GM18907 (cell line): Measurements from ENCODE around the gene METTL2B.

Source experiments
- ATAC-seq: cut with Tn5 transposase; IDR thresholded peaks from one replicate; pipeline ENCODE4 v1.9.1; 2021; ENCODE audit warnings: mild to moderate bottlenecking, moderate library complexity; ENCODE audit not compliant: unreplicated experiment

METTL2B gene, protein sequence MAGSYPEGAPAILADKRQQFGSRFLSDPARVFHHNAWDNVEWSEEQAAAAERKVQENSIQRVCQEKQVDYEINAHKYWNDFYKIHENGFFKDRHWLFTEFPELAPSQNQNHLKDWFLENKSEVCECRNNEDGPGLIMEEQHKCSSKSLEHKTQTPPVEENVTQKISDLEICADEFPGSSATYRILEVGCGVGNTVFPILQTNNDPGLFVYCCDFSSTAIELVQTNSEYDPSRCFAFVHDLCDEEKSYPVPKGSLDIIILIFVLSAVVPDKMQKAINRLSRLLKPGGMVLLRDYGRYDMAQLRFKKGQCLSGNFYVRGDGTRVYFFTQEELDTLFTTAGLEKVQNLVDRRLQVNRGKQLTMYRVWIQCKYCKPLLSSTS

DNA sequence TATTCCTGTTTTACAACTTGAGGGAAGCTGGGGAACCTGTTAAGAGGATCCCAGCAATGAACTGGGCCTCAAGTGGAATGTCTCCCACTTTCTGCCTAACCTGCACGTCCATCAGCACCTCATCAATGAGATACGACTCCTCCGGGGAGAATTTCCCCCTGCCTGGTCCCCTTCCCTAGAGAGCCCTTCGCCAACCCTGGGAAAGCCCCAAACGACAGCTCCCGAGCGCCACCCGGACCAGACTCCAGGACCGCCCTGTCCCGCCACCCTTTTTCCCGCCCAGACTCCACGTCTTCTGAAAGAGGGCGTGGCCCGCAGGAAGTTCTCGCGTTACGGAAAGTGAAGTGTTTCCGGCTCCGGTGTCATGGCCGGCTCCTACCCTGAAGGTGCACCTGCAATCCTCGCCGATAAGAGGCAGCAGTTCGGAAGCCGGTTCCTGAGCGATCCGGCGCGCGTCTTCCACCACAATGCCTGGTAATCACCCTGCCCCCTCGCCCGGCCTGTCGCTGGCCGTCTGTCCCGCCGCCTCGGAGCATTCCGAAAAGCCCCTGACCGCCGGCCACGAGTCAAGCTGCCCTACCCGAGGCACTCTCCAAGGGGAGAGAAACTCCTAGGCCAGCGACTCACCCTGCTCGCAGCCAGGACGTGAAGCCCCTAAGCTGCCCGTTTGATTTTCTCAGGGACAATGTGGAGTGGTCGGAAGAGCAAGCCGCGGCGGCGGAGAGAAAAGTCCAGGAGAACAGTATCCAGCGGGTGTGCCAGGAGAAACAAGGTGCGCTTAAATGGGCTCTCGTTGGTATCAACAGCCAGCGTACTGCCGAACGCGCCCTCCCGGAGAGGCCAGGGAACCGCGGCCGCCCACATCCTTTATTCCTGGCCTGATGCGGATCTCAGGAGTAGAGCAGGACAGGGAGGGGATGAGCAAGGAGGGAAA lies at the start of gene METTL2B:
Gene METTL2B, plus strand, starts transcription at position 347 of the 934 bp plus-strand sequence. Its CDS starts 18 bp downstream, at position 365.
- peak; percentile 94 for ATAC-seq

DNA sequence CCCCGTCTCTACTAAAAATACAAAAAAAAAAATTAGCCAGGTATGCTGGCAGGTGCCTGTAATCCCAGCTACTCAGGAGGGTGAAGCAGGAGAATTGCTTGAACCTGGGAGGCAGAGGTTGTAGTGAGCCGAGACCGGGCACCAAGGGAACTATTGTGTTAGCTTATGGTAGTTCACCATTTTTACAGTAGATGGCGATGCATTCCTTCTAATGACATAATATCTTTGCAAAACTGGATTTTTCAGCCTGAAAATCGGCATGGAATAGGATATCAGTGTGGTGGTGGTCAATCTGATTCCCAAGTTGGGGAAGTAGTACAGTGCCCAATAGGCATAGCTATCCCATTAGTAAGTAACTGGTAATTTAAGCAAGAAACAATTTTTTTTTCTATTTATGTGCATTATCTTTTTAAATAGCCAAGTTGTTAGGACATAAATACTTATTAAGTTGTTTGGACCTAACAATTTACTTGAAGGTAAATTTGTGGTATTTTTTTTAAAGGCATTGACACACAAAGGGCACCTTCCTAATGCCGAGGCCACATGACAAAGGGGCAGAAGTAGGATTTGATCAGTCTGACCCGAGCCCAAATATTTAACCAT lies 49.2 kb upstream of the METTL2B start:
- no peak for ATAC-seq

- no peak for ATAC-seq
Measured at GRCh38 chr7:128430207-128430606, 46.3 kb upstream of the METTL2B start.

DNA sequence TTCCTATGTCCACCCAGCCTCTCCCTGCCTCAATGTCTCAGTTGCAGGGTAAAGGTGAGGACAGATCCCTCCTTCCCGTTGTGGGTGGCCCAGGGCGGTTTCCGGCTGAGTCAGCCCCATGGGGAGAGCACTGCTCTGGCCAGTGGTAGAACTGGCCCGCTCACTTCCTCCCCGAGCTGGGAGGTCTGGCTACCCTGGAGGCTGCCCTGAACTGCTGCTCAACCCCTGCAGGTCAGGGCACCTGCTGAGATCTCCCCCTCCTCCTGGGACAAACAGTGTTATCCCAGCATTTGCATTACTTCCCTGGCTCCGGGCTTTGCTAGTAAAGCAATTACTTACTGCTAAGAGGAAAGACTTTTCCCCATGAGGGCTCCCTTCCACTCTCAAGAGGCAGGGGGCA lies 45.3 kb upstream of the METTL2B start:
- no peak for ATAC-seq

DNA sequence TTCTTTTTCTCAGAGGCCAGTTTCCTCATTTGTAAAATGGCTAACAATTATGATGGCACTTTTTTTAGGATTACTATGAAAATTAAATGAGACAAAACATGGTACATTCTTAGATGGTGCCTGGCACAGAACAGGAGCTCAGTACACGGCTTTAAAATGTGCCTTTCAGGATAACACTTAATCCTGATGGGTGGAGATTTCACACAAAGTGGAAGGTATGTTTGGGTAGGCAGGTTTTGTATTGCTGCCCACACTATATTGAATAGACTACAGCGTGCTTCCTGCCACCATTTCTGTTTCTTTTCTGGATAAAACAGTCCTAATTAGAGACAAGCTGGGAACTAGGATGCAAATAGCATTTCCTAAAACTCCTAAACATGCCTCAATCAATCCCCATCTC lies 44.8 kb upstream of the METTL2B start:
- no peak for ATAC-seq

DNA sequence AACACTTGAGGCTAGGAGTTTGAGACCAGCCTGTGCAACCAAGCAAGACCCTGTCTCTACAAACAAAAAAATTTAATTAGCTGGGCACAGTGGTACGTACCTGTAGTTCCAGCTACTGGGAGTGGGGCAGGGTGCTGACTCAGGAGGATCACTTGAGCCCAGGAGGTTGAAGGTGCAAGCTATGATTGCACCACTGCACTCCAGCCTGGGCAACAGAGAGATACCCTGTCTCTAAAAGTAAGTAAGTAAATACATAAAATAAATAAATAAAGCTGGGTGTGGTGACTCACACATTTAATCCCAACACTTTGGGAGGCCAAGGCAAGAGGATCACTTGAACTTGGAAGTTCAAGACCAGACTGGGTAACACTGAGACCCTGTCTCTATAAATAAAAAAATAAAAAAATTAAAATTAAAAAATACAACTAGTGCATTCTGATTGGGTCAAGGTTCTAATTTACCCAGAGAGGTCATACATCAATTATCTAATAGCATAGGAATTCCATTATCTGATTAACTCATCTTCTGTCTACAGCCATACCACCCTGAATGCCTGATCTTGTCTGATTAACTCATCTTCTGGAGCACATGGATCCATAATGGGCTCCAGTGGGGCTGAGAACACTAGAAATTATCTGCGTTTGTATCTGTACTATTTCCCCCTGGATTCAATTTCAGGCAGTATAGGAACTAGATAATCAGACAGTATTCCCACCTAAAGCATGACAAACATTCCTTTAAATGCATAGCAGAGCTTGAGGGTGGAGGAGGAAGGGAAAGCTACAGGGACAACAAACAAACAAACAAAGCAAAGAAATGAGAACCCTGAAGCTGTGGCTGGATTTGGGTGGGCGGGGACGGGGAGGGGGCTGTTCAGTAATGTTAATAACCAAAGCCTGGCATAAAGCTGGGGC lies 41.9 kb upstream of the METTL2B start:
- ATAC-seq, result no peak

- no peak for ATAC-seq
Measured at GRCh38 chr7:128435327-128435686, 41.2 kb upstream of the METTL2B start.

DNA sequence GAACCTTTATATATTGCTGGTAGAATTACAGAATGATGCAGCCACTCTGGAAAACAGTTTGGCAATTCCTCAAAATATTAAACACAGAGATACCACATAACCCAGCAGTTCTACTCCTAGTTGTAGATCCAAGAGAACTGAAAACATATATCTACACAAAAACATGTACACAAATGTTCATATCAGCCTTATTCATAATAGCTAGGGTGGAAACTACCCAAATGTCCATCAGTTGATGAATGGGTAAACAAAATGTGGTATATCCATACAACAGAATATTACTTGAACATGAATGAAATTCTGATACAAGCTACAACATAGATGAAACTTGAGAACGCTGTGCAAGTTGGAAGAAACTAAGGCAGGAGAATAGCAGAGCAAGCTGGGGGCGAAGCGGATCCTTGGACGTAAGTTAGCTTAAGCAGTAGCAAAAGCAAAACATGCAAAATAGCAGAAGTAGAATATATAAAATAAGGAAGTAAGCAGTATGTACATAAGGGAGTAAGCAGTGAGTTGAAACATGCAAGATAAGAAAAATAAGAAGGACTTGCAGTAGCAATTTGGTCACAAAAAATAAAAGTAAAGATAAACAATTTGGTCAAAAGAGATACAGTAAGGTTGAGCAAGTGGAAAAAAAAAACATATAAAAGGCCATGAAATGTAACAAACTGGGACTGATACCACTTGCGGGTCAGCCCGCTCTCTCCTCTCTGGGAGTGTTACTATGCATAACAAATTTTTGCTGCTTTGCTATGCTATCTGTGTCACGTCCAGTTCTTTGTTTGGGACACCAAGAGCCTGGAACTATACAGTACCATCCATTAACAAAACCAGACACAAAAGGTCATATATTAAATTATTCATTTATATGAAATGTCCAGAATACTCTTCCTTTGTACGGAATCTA lies 38.9 kb upstream of the METTL2B start:
- peak; percentile 44 for ATAC-seq

DNA sequence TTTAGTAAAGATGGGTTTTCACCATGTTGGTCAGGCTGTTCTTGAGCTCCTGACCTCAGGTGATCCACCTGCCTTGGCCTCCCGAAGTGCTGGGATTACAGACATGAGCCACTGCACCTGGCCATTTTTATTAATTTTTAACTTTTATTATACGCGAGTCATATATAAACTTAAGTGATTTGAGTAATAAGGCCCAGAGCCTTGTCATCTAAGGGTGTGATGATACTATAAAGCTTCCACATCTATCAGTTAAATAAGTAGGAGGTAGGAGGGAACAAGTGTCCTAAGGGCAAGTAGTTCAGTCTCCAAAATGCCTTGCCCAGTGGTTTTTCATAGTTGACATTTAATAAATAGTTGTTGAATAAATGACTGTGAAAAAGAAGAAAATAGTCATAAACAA lies 34.2 kb upstream of the METTL2B start:
- no peak for ATAC-seq

DNA sequence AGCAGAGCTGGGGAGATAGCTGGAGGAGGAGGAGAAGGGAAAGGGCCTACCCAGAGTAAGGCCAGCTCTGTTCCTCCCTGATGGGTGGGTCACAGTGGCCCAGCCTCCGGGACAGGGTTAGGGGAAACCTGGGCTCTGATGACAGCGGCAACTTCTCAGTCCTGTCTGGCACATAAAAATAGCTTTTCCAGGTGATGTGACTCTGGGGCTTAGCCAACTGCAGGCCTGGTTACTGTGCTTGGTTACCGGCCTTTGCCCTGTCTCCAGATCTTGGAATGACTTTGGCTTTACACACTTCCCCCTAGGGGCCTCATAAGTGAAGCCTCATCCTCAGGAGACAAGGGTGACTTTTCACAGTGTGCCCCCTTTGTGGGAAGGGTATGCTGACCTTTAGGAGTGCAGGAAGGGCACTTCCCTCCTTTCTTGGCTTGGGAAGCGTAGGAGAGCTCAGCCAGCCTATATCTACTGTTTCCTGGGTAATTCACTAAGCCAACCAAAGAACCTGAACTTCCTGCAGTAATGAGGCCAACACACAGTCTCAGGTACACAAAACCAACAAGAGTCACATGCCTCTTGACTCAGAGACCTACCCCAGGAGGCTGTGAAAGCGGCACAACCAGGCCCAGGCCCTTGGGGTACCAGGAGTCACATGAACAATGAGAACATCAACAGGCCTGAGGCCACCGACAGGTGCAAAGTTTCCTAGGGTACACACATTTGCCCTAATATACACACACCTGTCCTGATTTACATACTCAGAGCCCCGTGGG lies 32.5 kb upstream of the METTL2B start:
- no peak for ATAC-seq

DNA sequence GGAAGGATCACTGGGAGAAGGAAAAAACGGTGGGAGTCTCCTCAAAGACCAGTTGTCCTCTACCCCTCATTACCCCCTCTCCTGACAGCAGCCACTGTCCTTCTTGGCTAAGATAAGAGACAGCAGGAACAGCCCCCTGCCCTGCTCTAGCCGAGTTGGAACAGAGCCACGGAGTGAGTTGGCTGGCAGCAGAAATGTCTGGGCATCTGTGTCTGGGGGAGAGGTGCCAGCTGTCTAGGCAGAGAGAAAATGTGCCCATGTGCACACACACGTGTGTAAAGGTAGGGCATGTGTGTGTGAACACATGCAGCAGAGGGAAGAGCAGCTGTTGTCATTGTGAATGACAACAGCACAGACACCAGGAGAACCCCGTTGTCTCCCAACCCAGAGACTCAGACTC lies 30.2 kb upstream of the METTL2B start:
- ATAC-seq, result no peak

DNA sequence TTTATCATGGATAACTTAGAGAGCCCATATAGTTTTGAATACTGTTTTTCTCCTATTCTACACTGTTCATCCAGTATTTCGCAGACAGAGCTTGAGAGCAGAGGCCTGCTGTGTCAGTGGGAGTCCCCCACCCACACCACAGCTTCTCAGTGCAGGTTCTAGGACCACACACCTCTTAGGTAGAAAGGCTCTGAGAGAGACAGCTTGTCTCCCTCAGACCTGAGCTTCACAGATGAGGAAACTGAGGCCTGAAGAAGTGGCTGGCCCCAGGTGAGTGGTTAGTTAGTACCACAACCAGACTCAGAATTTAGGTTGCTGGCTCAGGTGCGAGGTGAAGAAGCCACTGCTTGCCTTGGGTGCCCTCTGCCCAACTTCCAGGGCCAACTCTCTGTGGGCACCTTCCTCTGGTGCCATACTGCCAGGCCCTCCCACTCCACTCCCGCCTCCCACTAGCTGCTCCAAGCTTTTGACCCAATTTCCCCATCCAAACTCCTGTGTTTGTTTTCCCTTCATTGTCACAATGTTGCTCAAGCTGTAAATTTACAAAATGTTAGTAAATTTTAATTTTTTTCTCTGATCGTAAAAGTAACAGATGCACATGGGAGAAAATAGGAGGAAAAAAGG lies 28.5 kb upstream of the METTL2B start:
- ATAC-seq, result no peak

DNA sequence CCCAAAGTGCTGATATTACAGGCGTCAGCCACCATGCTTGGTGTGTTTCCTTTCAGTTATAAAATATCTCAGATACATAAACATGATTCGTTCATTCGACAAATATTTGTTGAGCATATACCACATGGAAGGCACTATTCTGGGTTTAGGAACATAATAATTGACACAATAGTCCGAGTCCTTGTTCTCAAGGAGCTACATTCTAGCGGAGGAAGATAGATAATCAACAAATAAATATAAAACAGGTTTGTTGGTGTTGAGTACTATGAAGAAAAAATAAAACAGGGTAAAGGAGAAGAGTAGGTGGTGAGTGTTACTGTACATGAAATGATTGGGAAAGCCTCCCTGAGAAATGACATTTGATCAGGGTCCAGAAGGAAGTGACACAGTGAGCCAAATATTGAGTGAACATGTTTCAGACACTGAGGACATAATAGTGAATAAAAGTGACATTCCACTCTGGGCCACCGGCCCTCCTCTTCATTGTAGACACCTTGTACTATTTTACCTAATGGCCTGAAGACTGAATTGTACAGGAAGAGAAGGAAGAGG lies 27.7 kb upstream of the METTL2B start:
- ATAC-seq, result no peak

- no peak for ATAC-seq
Measured at GRCh38 chr7:128450409-128450808, 26.1 kb upstream of the METTL2B start.

- ATAC-seq, result no peak
Measured at GRCh38 chr7:128450913-128451312, 25.6 kb upstream of the METTL2B start.

GRCh38 chr7:128452552-128452951 lies 24.0 kb upstream of the METTL2B start:
- ATAC-seq, result no peak

DNA sequence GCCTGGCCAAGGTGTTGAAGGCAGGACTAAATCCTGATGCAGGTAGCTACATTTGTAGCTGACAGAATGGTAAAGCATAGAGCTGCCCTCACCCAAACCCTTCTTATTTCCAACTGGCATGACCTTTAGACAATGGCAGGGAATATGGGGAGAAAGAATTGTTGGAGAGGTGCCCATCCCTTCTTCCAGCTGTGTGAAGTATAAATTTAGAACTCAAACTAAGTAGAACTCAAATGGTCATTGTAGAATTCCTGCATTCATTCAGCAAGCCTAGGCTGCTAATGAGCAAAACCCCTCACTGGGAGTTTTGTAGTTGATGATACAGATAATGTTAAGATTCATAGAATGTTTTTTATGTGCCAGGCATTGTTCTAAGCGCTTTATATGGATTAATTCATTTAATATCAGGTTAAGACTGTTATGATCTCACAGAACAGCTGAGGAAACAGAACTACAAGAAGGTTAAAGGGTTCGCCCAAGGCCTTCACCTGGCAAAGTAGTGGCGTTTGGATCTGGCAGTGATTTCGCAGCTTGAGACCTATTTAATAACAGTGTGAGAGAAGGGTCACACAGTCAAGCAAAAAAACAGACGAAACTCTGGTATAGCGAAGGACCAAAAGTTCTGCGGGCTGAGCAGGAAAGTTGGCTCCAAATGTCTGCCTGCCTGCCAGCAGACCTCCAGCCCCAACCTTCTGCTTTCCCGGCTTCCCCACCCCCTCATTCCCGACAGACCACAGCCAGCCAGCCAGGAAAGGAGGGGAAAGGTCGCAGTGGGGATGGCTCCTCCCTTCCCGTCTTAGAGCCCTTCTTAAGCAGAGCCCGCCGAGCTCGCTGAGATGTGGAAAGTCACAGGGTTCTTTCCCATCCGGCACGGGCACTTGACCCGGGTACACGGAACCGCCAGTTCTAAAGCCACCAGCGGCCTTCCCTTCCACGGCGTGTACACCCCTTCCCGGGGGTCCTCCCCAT lies 22.4 kb upstream of the METTL2B start:
- ATAC-seq, result no peak
